CD4-positive, alpha-beta T cell (primary cell): ENCODE data around the gene UTF1. TPM values are rescaled to one million over a fixed set of nuclear protein-coding genes. Genes with fewer than 3 reads are reported as not detected.
A peak's percentile ranks its signal among the peaks of the same experiment; 100 is the strongest.
"Not testable (repeated sequence)": the region's sequence is repeated elsewhere in the genome, so short reads cannot be mapped to it uniquely, and the experiment has no call there.

Source experiments
- ATAC-seq: fragments of 200-7000 bp; cut with Tn5 transposase; one replicate; pipeline ENCODE4 v1.10.0; 2022; ENCODE audit warnings: mild to moderate bottlenecking; ENCODE audit not compliant: poor library complexity
- CTCF ChIA-PET: fragments of 350-600 bp; sonication (Branson Sonifier 250); formaldehyde crosslinking; loops from one replicate; lab custom pipeline; 2021; ENCODE audit warnings: antibody characterized with exemption, inconsistent platforms; lab: Charles Lee
- POLR2A ChIA-PET: fragments of 350-600 bp; sonication (Branson Sonifier 250); formaldehyde crosslinking; loops from one replicate; lab custom pipeline; 2021; ENCODE audit warnings: antibody characterized with exemption, inconsistent platforms; lab: Charles Lee
- DNase-seq, 14 experiments: peaks; one replicate each; pipeline ENCODE4 v3.0.0-alpha.2; 2013 to 2020; ENCODE audit warnings: mixed read lengths in 2 of 14
- H3K27ac ChIP-seq, 2 donors: one replicate each; pipeline versions ENCODE4 v1.5.1 to v1.7.0; 2013; ENCODE audit warnings: low read length in 2 of 2, low read depth in 1 of 2, mild to moderate bottlenecking in 1 of 2
- H3K27me3 ChIP-seq, 2 experiments: 1 replicate in 1 of 2; 2 replicates in 1 of 2; pipeline versions ENCODE4 v1.6.1 to v1.7.0; 2013; ENCODE audit warnings: low read length in 2 of 2, control low read depth in 1 of 2, mild to moderate bottlenecking in 1 of 2, moderate library complexity in 1 of 2; ENCODE audit not compliant: insufficient read depth in 2 of 2, control insufficient read depth in 1 of 2
- H3K36me3 ChIP-seq: one replicate; pipeline ENCODE4 v1.6.1; 2013; ENCODE audit warnings: low read length, control low read depth; ENCODE audit not compliant: insufficient read depth
- H3K4me1 ChIP-seq: one replicate; pipeline ENCODE4 v1.6.1; 2013; ENCODE audit warnings: low read length, control low read depth; ENCODE audit not compliant: insufficient read depth
- H3K4me3 ChIP-seq: one replicate; pipeline ENCODE4 v1.5.1; 2013; ENCODE audit warnings: mild to moderate bottlenecking, low read length, moderate library complexity
- H3K9me3 ChIP-seq, 2 experiments: 1 replicate in 1 of 2; 2 replicates in 1 of 2; pipeline versions ENCODE4 v1.6.1 to v1.7.0; 2013; ENCODE audit warnings: low read length in 2 of 2, mild to moderate bottlenecking in 2 of 2, control low read depth in 1 of 2, moderate library complexity in 1 of 2; ENCODE audit not compliant: control insufficient read depth in 1 of 2, insufficient read depth in 1 of 2
- H3K27ac Mint-ChIP-seq: one replicate; pipeline ENCODE4 v1.8.0; 2020; ENCODE audit warnings: mixed read lengths
- H3K27me3 Mint-ChIP-seq: one replicate; pipeline ENCODE4 v1.8.0; 2021; ENCODE audit warnings: mixed read lengths
- H3K36me3 Mint-ChIP-seq: one replicate; pipeline ENCODE4 v1.8.0; 2021; ENCODE audit warnings: low read depth, mixed read lengths
- H3K4me1 Mint-ChIP-seq: one replicate; pipeline ENCODE4 v1.8.0; 2021; ENCODE audit warnings: low read depth, mixed read lengths
- H3K4me3 Mint-ChIP-seq: one replicate; pipeline ENCODE4 v1.8.0; 2020; ENCODE audit warnings: mild to moderate bottlenecking, mixed read lengths
- H3K9me3 Mint-ChIP-seq: one replicate; pipeline ENCODE4 v1.8.0; 2020; ENCODE audit warnings: mixed read lengths
- intact Hi-C, 2 experiments: fragments of 100-400 bp; cut with DNase I in 1 of 2; cut with micrococcal nuclease in 1 of 2; formaldehyde crosslinking; loops; one replicate each; pipeline versions ENCODE4 v1.15.1 to v1.9.0; 2023 to 2025; cut with DNase I, micrococcal nuclease
- total RNA-seq, 174 experiments: library from RNA in 2 of 174; stranded (reverse) in 2 of 174; gene quantifications; one replicate each; pipeline ENCODE4 v1.2.3 and lab custom pipeline; 2021 to 2026
- TF ChIP-seq, protein P1 (sequence below): fragments of 200-600 bp; IDR thresholded peaks from one replicate; pipeline ENCODE4 v1.8.0; 2022; ENCODE audit warnings: antibody characterized with exemption, mild to moderate bottlenecking

The UTF1 gene
- total RNA-seq, 2 experiments from 2014 or later = not detected

- no peaks in the 10 kb centered on the region for H3K9me3 Mint-ChIP-seq
- peak in 13 of 14 experiments; percentile 34 to 79 (median 62) for DNase-seq
- Histone ChIP-seq H3K4me1 (peaks cover 67% of the 10 kb centered on the region), H3K27ac (no peak overlapping the region), H3K9me3 (no peaks in the 10 kb centered on the region), H3K36me3 (peaks cover 21% of the 10 kb centered on the region), H3K4me3 (no peak overlapping the region), H3K27me3 (no peaks in the 10 kb centered on the region)
- H3K4me1 Mint-ChIP-seq = peaks cover 58% of the 10 kb centered on the region
- H3K36me3 Mint-ChIP-seq = peaks cover 14% of the 10 kb centered on the region
- H3K27me3 Mint-ChIP-seq = no peaks in the 10 kb centered on the region
- CTCF ChIA-PET = interaction anchor here (0.7 to 1.7 kb wide), 3 partner anchors 11 to 43 kb away, joined by 3 to 6 read pairs (median 5); no protein-coding TSS in a partner anchor
- H3K4me3 Mint-ChIP-seq = peak overlapping the region; percentile 84
- peak overlapping the region; percentile 90 for H3K27ac Mint-ChIP-seq
- TF ChIP-seq, protein P1, sequence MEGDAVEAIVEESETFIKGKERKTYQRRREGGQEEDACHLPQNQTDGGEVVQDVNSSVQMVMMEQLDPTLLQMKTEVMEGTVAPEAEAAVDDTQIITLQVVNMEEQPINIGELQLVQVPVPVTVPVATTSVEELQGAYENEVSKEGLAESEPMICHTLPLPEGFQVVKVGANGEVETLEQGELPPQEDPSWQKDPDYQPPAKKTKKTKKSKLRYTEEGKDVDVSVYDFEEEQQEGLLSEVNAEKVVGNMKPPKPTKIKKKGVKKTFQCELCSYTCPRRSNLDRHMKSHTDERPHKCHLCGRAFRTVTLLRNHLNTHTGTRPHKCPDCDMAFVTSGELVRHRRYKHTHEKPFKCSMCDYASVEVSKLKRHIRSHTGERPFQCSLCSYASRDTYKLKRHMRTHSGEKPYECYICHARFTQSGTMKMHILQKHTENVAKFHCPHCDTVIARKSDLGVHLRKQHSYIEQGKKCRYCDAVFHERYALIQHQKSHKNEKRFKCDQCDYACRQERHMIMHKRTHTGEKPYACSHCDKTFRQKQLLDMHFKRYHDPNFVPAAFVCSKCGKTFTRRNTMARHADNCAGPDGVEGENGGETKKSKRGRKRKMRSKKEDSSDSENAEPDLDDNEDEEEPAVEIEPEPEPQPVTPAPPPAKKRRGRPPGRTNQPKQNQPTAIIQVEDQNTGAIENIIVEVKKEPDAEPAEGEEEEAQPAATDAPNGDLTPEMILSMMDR = no peak
- ATAC-seq = peak; percentile 51
- intact Hi-C loops = loop anchor here (5.0 to 10.0 kb wide), 5 partner anchors 108 to 960 kb away; partner anchors contain the start of genes ECHS1 (in 1 of the 2), INPP5A (in 1 of the 2), MTG1 (in 1 of the 2) and STK32C (in 1 of the 2)
- POLR2A ChIA-PET = interaction anchor here (0.6 to 3.0 kb wide), 5 partner anchors 11 to 93 kb away, joined by 3 to 22 read pairs (median 4); partner anchors contain the start of genes ADAM8 and CALY
Observed at GRCh38 chr10:133264461-133264860, 34.4 kb downstream of the UTF1 start.

- Mint-ChIP-seq H3K27ac (peak overlapping the region; percentile 56), H3K4me1 (peaks cover 52% of the 10 kb centered on the region), H3K4me3 (peak overlapping the region; percentile 73), H3K36me3 (peaks cover 17% of the 10 kb centered on the region)
- CTCF ChIA-PET, ATAC-seq, H3K9me3 Mint-ChIP-seq, H3K27me3 ChIP-seq, DNase-seq, H3K27ac ChIP-seq, H3K27me3 Mint-ChIP-seq, H3K4me3 ChIP-seq, H3K9me3 ChIP-seq: not testable (repeated sequence)
- intact Hi-C loops = loop anchor here in 1 of 2 experiments (10.0 kb wide), 1 partner anchor 960 kb away; the partner anchor contains the start of gene STK32C
- peaks cover 65% of the 10 kb centered on the region for H3K4me1 ChIP-seq
- POLR2A ChIA-PET = interaction anchor here (1.1 to 3.0 kb wide), 2 partner anchors 11 to 13 kb away, joined by 4 to 22 read pairs; partner anchors contain the start of gene ADAM8
- H3K36me3 ChIP-seq = peaks cover 27% of the 10 kb centered on the region
Observed at GRCh38 chr10:133265052-133265451, 35.0 kb downstream of the UTF1 start.

GRCh38 chr10:133266056-133266795 is 36.2 kb downstream of the UTF1 start:
- Histone ChIP-seq H3K27ac (peak overlapping the region in 1 of 2 donors; percentile 21), H3K27me3 (no peaks in the 10 kb centered on the region), H3K4me1 (peaks cover 53% of the 10 kb centered on the region), H3K36me3 (peaks cover 39% of the 10 kb centered on the region), H3K4me3 (no peak overlapping the region), H3K9me3 (no peaks in the 10 kb centered on the region)
- CTCF ChIA-PET = no interaction called here
- intact Hi-C loops = loop anchor here in 1 of 2 experiments (10.0 kb wide), 1 partner anchor 961 kb away; the partner anchor contains the start of gene STK32C
- H3K9me3 Mint-ChIP-seq = no peaks in the 10 kb centered on the region
- DNase-seq (no peak), ATAC-seq (no peak)
- POLR2A ChIA-PET = interaction anchor here (1.1 kb wide), 1 partner anchor 9 kb away, joined by 5 read pairs; no protein-coding TSS in a partner anchor
- H3K36me3 Mint-ChIP-seq = peaks cover 21% of the 10 kb centered on the region
- TF ChIP-seq, protein P1 = no peak
- peaks cover 40% of the 10 kb centered on the region for H3K4me1 Mint-ChIP-seq
- H3K27me3 Mint-ChIP-seq = no peaks in the 10 kb centered on the region
- no peak overlapping the region for H3K4me3 Mint-ChIP-seq
- peak overlapping the region; percentile 56 for H3K27ac Mint-ChIP-seq
